ENCODE measurements around the gene SYCP2L.

The SYCP2L gene

GRCh38 chr6:10972196-10972595, 85.3 kb downstream of the SYCP2L start:
- Histone ChIP-seq H3K4ac (ENCODE audit: low read depth, low read length) (no peak overlapping the region), H3K14ac (ENCODE audit: low read length) (no peak overlapping the region), H3K36me3 (ENCODE audit: control insufficient read depth in 1 of 2, insufficient read depth in 2 of 2, low read length in 2 of 2) (no peaks in the 10 kb centered on the region), H2BK120ac (ENCODE audit: insufficient read depth, low read length, poor library complexity) (no peak overlapping the region), H4K8ac (ENCODE audit: low read depth, low read length) (no peak overlapping the region), H3K4me1 (ENCODE audit: control insufficient read depth in 1 of 2, insufficient read depth in 2 of 2, low read length in 2 of 2) (peaks cover 3% of the 10 kb centered on the region in 2 experiments), H3K27ac (ENCODE audit: low read depth, low read length) (no peak overlapping the region), H3K4me3 (ENCODE audit: low read depth, low read length) (no peak overlapping the region), H2BK12ac (ENCODE audit: low read length) (no peak overlapping the region), H4K91ac (ENCODE audit: low read depth, low read length) (no peak overlapping the region), H3K18ac (ENCODE audit: low read length) (no peak overlapping the region), H2AK5ac (ENCODE audit: low read length) (no peak overlapping the region), H3K4me2 (ENCODE audit: low read length) (no peak overlapping the region), H3K9me3 (ENCODE audit: insufficient read depth, low read depth, low read length) (no peaks in the 10 kb centered on the region), H4K12ac (ENCODE audit: low read depth, low read length) (no peak overlapping the region), H2AFZ (ENCODE audit: insufficient read depth, low read length, poor library complexity) (no peak overlapping the region), H3K23ac (ENCODE audit: low read length) (no peak overlapping the region), H3K79me1 (ENCODE audit: low read length) (no peaks in the 10 kb centered on the region), H3K27me3 (ENCODE audit: insufficient read depth, low read length) (no peaks in the 10 kb centered on the region), H2BK5ac (ENCODE audit: low read depth, low read length, poor library complexity) (no peak overlapping the region), H3K9ac (ENCODE audit: low read length) (no peak overlapping the region), H3K79me2 (ENCODE audit: control insufficient read depth, insufficient read depth, low read length, poor library complexity) (no peaks in the 10 kb centered on the region)
- no CpG with 5 or more reads among the region's 3 CpGs for WGBS (ENCODE audit: extremely low coverage, insufficient coverage, insufficient read length)
- no peak for DNase-seq

- H3K36me3 ChIP-seq (ENCODE audit: control insufficient read depth in 1 of 2, insufficient read depth in 2 of 2, low read length in 2 of 2): no peaks in the 10 kb centered on the region
- H4K91ac ChIP-seq (ENCODE audit: low read depth, low read length): no peak overlapping the region
- no peak overlapping the region for H3K18ac ChIP-seq (ENCODE audit: low read length)
- H3K4me1 ChIP-seq (ENCODE audit: control insufficient read depth in 1 of 2, insufficient read depth in 2 of 2, low read length in 2 of 2): no peaks in the 10 kb centered on the region
- no peak overlapping the region for H2BK12ac ChIP-seq (ENCODE audit: low read length)
- DNase-seq: no peak
- no peaks in the 10 kb centered on the region for H3K79me1 ChIP-seq (ENCODE audit: low read length)
- H2AFZ ChIP-seq (ENCODE audit: insufficient read depth, low read length, poor library complexity): no peak overlapping the region
- H3K4ac ChIP-seq (ENCODE audit: low read depth, low read length): no peak overlapping the region
- H3K9me3 ChIP-seq (ENCODE audit: insufficient read depth, low read depth, low read length): no peaks in the 10 kb centered on the region
- no peak overlapping the region for H3K4me3 ChIP-seq (ENCODE audit: low read depth, low read length)
- no peak overlapping the region for H3K27ac ChIP-seq (ENCODE audit: low read depth, low read length)
- WGBS (ENCODE audit: extremely low coverage, insufficient coverage, insufficient read length): no CpG with 5 or more reads among the region's 6 CpGs
- H4K8ac ChIP-seq (ENCODE audit: low read depth, low read length): no peak overlapping the region
- no peak overlapping the region for H3K4me2 ChIP-seq (ENCODE audit: low read length)
- H3K27me3 ChIP-seq (ENCODE audit: insufficient read depth, low read length): no peaks in the 10 kb centered on the region
- no peak overlapping the region for H3K23ac ChIP-seq (ENCODE audit: low read length)
- no peak overlapping the region for H2AK5ac ChIP-seq (ENCODE audit: low read length)
- H3K14ac ChIP-seq (ENCODE audit: low read length): no peak overlapping the region
- no peaks in the 10 kb centered on the region for H3K79me2 ChIP-seq (ENCODE audit: control insufficient read depth, insufficient read depth, low read length, poor library complexity)
- no peak overlapping the region for H3K9ac ChIP-seq (ENCODE audit: low read length)
- no peak overlapping the region for H2BK120ac ChIP-seq (ENCODE audit: insufficient read depth, low read length, poor library complexity)
- H2BK5ac ChIP-seq (ENCODE audit: low read depth, low read length, poor library complexity): no peak overlapping the region
- H4K12ac ChIP-seq (ENCODE audit: low read depth, low read length): no peak overlapping the region
Observed at GRCh38 chr6:10976571-10976970, 89.7 kb downstream of the SYCP2L start.

DNA sequence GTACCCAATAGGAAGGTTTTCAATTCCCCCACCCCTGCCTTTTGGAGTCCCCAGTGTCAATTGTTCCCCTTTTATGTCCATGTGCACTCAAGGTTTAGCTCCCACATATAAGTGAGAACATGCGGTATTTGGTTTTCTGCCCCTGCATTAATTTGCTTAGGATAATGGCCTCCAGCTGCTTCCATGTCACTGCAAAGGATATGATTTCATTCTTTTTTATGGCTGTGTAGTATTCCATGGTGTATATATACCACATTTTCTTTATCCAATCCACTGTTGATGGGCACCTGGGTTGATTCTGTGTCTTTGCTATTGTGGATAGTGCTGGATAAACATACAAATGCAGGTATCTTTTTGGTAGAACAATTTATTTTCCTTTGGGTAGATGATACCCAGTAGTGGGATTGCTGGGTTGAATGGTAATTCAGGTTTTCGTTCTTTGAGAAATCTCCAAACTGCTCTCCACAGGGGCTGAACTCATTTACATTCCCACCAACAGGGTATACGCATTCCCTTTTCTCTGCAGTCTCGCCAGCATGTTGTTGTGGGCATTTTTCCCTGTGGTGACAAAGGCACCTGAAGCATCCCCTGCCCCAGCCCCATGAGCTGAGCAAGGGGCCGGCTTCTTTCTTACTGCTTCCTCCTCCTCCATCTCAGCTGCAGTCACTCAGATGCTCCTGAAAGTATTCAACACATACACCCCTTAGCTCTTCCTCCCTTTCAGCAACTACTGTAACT, 90.5 kb downstream of the SYCP2L start:
- no peak overlapping the region for H2AFZ ChIP-seq (ENCODE audit: insufficient read depth, low read length, poor library complexity)
- H3K79me1 ChIP-seq (ENCODE audit: low read length): no peaks in the 10 kb centered on the region
- no peak overlapping the region for H3K27ac ChIP-seq (ENCODE audit: low read depth, low read length)
- H3K4me3 ChIP-seq (ENCODE audit: low read depth, low read length): no peak overlapping the region
- H3K9ac ChIP-seq (ENCODE audit: low read length): no peak overlapping the region
- no peak overlapping the region for H2BK120ac ChIP-seq (ENCODE audit: insufficient read depth, low read length, poor library complexity)
- no peaks in the 10 kb centered on the region for H3K36me3 ChIP-seq (ENCODE audit: control insufficient read depth in 1 of 2, insufficient read depth in 2 of 2, low read length in 2 of 2)
- DNase-seq: no peak
- no peaks in the 10 kb centered on the region for H3K4me1 ChIP-seq (ENCODE audit: control insufficient read depth in 1 of 2, insufficient read depth in 2 of 2, low read length in 2 of 2)
- no peak overlapping the region for H3K4ac ChIP-seq (ENCODE audit: low read depth, low read length)
- H3K18ac ChIP-seq (ENCODE audit: low read length): no peak overlapping the region
- no CpG with 5 or more reads among the region's 5 CpGs for WGBS (ENCODE audit: extremely low coverage, insufficient coverage, insufficient read length)
- no peak overlapping the region for H4K91ac ChIP-seq (ENCODE audit: low read depth, low read length)
- H4K12ac ChIP-seq (ENCODE audit: low read depth, low read length): no peak overlapping the region
- H3K14ac ChIP-seq (ENCODE audit: low read length): no peak overlapping the region
- no peaks in the 10 kb centered on the region for H3K9me3 ChIP-seq (ENCODE audit: insufficient read depth, low read depth, low read length)
- H3K27me3 ChIP-seq (ENCODE audit: insufficient read depth, low read length): no peaks in the 10 kb centered on the region
- no peak overlapping the region for H2AK5ac ChIP-seq (ENCODE audit: low read length)
- H3K23ac ChIP-seq (ENCODE audit: low read length): no peak overlapping the region
- no peak overlapping the region for H2BK5ac ChIP-seq (ENCODE audit: low read depth, low read length, poor library complexity)
- no peaks in the 10 kb centered on the region for H3K79me2 ChIP-seq (ENCODE audit: control insufficient read depth, insufficient read depth, low read length, poor library complexity)
- no peak overlapping the region for H2BK12ac ChIP-seq (ENCODE audit: low read length)
- H3K4me2 ChIP-seq (ENCODE audit: low read length): no peak overlapping the region
- H4K8ac ChIP-seq (ENCODE audit: low read depth, low read length): no peak overlapping the region

- H3K79me1 ChIP-seq (ENCODE audit: low read length): no peaks in the 10 kb centered on the region
- no peaks in the 10 kb centered on the region for H3K4me1 ChIP-seq (ENCODE audit: control insufficient read depth in 1 of 2, insufficient read depth in 2 of 2, low read length in 2 of 2)
- H3K9ac ChIP-seq (ENCODE audit: low read length): no peak overlapping the region
- H3K18ac ChIP-seq (ENCODE audit: low read length): no peak overlapping the region
- no peak overlapping the region for H4K91ac ChIP-seq (ENCODE audit: low read depth, low read length)
- no peak overlapping the region for H3K4ac ChIP-seq (ENCODE audit: low read depth, low read length)
- no peak overlapping the region for H3K23ac ChIP-seq (ENCODE audit: low read length)
- H3K79me2 ChIP-seq (ENCODE audit: control insufficient read depth, insufficient read depth, low read length, poor library complexity): no peaks in the 10 kb centered on the region
- no peaks in the 10 kb centered on the region for H3K36me3 ChIP-seq (ENCODE audit: control insufficient read depth in 1 of 2, insufficient read depth in 2 of 2, low read length in 2 of 2)
- no peak overlapping the region for H2BK120ac ChIP-seq (ENCODE audit: insufficient read depth, low read length, poor library complexity)
- no peaks in the 10 kb centered on the region for H3K27me3 ChIP-seq (ENCODE audit: insufficient read depth, low read length)
- no peak overlapping the region for H4K12ac ChIP-seq (ENCODE audit: low read depth, low read length)
- H3K14ac ChIP-seq (ENCODE audit: low read length): no peak overlapping the region
- DNase-seq: no peak
- H3K4me3 ChIP-seq (ENCODE audit: low read depth, low read length): no peak overlapping the region
- no peak overlapping the region for H3K27ac ChIP-seq (ENCODE audit: low read depth, low read length)
- no peak overlapping the region for H4K8ac ChIP-seq (ENCODE audit: low read depth, low read length)
- no peak overlapping the region for H2AK5ac ChIP-seq (ENCODE audit: low read length)
- no peak overlapping the region for H2BK5ac ChIP-seq (ENCODE audit: low read depth, low read length, poor library complexity)
- WGBS (ENCODE audit: extremely low coverage, insufficient coverage, insufficient read length): no CpG with 5 or more reads among the region's 1 CpG
- H3K4me2 ChIP-seq (ENCODE audit: low read length): no peak overlapping the region
- no peak overlapping the region for H2BK12ac ChIP-seq (ENCODE audit: low read length)
- no peaks in the 10 kb centered on the region for H3K9me3 ChIP-seq (ENCODE audit: insufficient read depth, low read depth, low read length)
- no peak overlapping the region for H2AFZ ChIP-seq (ENCODE audit: insufficient read depth, low read length, poor library complexity)
Observed at GRCh38 chr6:10979603-10980002, 92.8 kb downstream of the SYCP2L start.

Data from trophoblast cell (in vitro differentiated cells and primary cell).